HL-60/S4 treated with retinoic acid at 250 ng/mL for 4 days and 3 days (cell line): ENCODE measurements around the gene TIMM29.

ENCODE experiments used
- in situ Hi-C: fragments of 300-500 bp; cut with MboI; formaldehyde crosslinking; loops from 2 replicates; pipeline ENCODE4 v1.7.0; 2022; ENCODE audit warnings: low sequenced_read_pairs

The TIMM29 gene

GRCh38 chr19:10928563-10929401 lies at the start of gene TIMM29, which contains the start of gene YIPF2:
Gene TIMM29, plus strand, starts transcription at chr19:10928811. Its CDS starts 12 bp downstream, at chr19:10928823.
Gene YIPF2, minus strand, starts transcription at chr19:10928639. Its CDS starts 229 bp downstream, at chr19:10928410.
- in situ Hi-C loops: no loop called here

GRCh38 chr19:10881403-10882107 lies 47.1 kb upstream of the TIMM29 start:
- in situ Hi-C loops: no loop called here

GRCh38 chr19:10882108-10882457 lies 46.5 kb upstream of the TIMM29 start:
- in situ Hi-C loops: no loop called here

GRCh38 chr19:10884274-10884673 lies 44.3 kb upstream of the TIMM29 start:
- in situ Hi-C loops: no loop called here

GRCh38 chr19:10885201-10886169 lies 43.1 kb upstream of the TIMM29 start:
- in situ Hi-C loops: no loop called here

GRCh38 chr19:10887616-10888367 lies 40.8 kb upstream of the TIMM29 start:
- in situ Hi-C loops: no loop called here

- in situ Hi-C loops: no loop called here
Measured at GRCh38 chr19:10888421-10888866, 40.2 kb upstream of the TIMM29 start.

- in situ Hi-C loops: no loop called here
Measured at GRCh38 chr19:10889880-10890279, 38.7 kb upstream of the TIMM29 start.

- in situ Hi-C loops: no loop called here
Measured at GRCh38 chr19:10891405-10892086, 37.1 kb upstream of the TIMM29 start.

GRCh38 chr19:10892256-10892655 lies 36.4 kb upstream of the TIMM29 start:
- in situ Hi-C loops: no loop called here

- in situ Hi-C loops: no loop called here
Measured at GRCh38 chr19:10894911-10895213, 33.7 kb upstream of the TIMM29 start.

GRCh38 chr19:10895363-10895762 lies 33.2 kb upstream of the TIMM29 start:
- in situ Hi-C loops: no loop called here

GRCh38 chr19:10895920-10896319 lies 32.7 kb upstream of the TIMM29 start:
- in situ Hi-C loops: no loop called here

GRCh38 chr19:10896851-10897526 lies 31.6 kb upstream of the TIMM29 start:
- in situ Hi-C loops: no loop called here

GRCh38 chr19:10898633-10899032 lies 30.0 kb upstream of the TIMM29 start:
- in situ Hi-C loops: no loop called here

- in situ Hi-C loops: no loop called here
Measured at GRCh38 chr19:10899151-10899653, 29.4 kb upstream of the TIMM29 start.

- in situ Hi-C loops: no loop called here
Measured at GRCh38 chr19:10907925-10908324, 20.7 kb upstream of the TIMM29 start.

- in situ Hi-C loops: no loop called here
Measured at GRCh38 chr19:10908380-10908960, 20.1 kb upstream of the TIMM29 start.
